Parathyroid adenoma (tissue), 2 donors: Measurements from ENCODE around the gene TEX19.
"Not testable (repeated sequence)": the region's sequence is repeated elsewhere in the genome, so short reads cannot be mapped to it uniquely, and the experiment has no call there.

Experiments
- H2AFZ ChIP-seq: fragments of 300-600 bp; sonication (generic); one replicate; pipeline ENCODE4 v1.7.0; 2017; ENCODE audit warnings: antibody characterized with exemption, mild to moderate bottlenecking
- H3K27ac ChIP-seq: fragments of 300-600 bp; sonication (generic); one replicate; pipeline ENCODE4 v1.7.0; 2017
- H3K27me3 ChIP-seq: fragments of 300-600 bp; sonication (generic); one replicate; pipeline ENCODE4 v1.7.0; 2017; ENCODE audit warnings: low read length; ENCODE audit not compliant: control insufficient read depth, insufficient read depth
- H3K36me3 ChIP-seq: fragments of 300-600 bp; sonication (generic); one replicate; pipeline ENCODE4 v1.7.0; 2017; ENCODE audit warnings: low read length; ENCODE audit not compliant: control insufficient read depth, insufficient read depth
- H3K4me1 ChIP-seq: fragments of 300-600 bp; sonication (generic); one replicate; pipeline ENCODE4 v1.7.0; 2017; ENCODE audit warnings: control low read depth
- H3K4me2 ChIP-seq: fragments of 300-600 bp; sonication (generic); one replicate; pipeline ENCODE4 v1.7.0; 2017; ENCODE audit warnings: low read length
- H3K4me3 ChIP-seq: fragments of 300-600 bp; sonication (generic); one replicate; pipeline ENCODE4 v1.7.0; 2017; ENCODE audit warnings: low read depth, low read length
- H3K79me2 ChIP-seq: fragments of 300-600 bp; sonication (generic); one replicate; pipeline ENCODE4 v1.7.0; 2017; ENCODE audit warnings: control low read depth
- H3K9ac ChIP-seq: fragments of 300-600 bp; sonication (generic); one replicate; pipeline ENCODE4 v1.7.0; 2017; ENCODE audit warnings: mild to moderate bottlenecking
- H3K9me3 ChIP-seq: fragments of 300-600 bp; sonication (generic); one replicate; pipeline ENCODE4 v1.7.0; 2017; ENCODE audit warnings: low read length; ENCODE audit not compliant: control insufficient read depth
- CTCF ChIP-seq: fragments of 300-600 bp; sonication (generic); IDR thresholded peaks from one replicate; pipeline ENCODE4 v1.7.0; 2017; ENCODE audit warnings: antibody characterized with exemption, mild to moderate bottlenecking
- donor health status: primary hyperparathyroidism.

TEX19 gene

DNA sequence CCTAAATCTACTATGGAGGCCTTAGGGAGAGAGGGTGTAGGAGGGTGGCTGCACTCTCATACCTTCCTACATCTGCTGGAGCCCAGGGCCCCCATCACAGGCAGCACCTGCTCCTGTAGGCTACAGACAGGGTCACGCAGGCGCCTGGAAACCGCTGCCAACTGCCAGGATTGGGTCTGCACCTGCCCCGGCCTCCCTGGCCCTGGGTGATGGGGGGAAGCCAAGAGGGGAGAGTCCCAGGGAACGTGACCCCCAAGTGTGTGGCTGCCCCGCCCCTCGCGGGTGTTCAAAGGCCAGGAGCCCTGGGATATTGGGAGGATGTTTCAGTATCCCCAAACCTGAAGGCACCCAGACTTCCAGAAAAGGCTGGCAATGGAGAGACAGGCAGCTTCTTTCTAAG, 5.6 kb upstream of the TEX19 start:
- H2AFZ ChIP-seq, result no peak overlapping the region
- TF ChIP-seq CTCF, result no peak
- no peak overlapping the region for H3K9ac ChIP-seq
- H3K4me1 ChIP-seq, result no peaks in the 10 kb centered on the region
- no peaks in the 10 kb centered on the region for H3K36me3 ChIP-seq
- H3K4me3 ChIP-seq, result no peak overlapping the region
- H3K27ac ChIP-seq, result no peak overlapping the region
- H3K79me2 ChIP-seq, result no peaks in the 10 kb centered on the region
- no peaks in the 10 kb centered on the region for H3K27me3 ChIP-seq
- no peak overlapping the region for H3K4me2 ChIP-seq
- H3K9me3 ChIP-seq, result no peaks in the 10 kb centered on the region

GRCh38 chr17:82354804-82355308, 4.2 kb upstream of the TEX19 start:
- Histone ChIP-seq H3K9me3 (no peaks in the 10 kb centered on the region), H3K27ac (no peak overlapping the region), H2AFZ (no peak overlapping the region), H3K36me3 (no peaks in the 10 kb centered on the region), H3K4me2 (no peak overlapping the region), H3K4me1 (no peaks in the 10 kb centered on the region), H3K4me3 (no peak overlapping the region), H3K27me3 (no peaks in the 10 kb centered on the region), H3K79me2 (no peaks in the 10 kb centered on the region), H3K9ac (no peak overlapping the region)
- TF ChIP-seq CTCF, result no peak

DNA sequence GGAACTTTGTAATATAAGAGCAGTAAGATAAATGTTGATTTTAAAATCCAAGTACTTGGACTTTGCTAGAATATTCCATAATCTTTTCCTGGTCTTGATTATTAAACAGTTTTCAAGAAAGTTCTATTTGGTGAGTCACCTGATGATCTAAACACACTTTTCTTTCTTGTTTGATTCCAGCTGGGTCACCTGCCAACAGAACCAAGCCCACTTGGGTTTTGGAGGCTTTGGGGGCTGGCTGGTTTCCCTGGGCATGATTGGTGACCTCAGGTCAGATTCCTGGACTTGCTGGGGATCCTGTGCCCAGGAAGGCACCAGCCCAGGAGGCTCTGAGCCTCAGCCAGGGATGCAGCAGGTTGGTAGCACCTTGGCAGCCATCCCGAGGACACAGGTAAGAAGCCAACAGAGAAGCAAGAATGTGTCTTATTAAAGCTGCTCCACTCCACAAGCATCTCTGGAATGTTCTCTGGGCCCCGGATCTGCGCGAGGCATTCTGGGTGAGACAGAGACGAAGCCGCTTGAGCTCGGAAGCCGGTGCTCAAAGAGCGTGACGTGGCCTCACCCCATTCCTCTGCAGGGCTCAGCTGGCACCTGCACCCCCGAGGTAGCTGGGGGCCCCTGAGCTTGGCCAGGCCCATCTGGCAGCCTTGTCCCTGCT, 3.1 kb upstream of the TEX19 start:
- TF ChIP-seq CTCF, result no peak
- Histone ChIP-seq H2AFZ (no peak overlapping the region), H3K27me3 (no peaks in the 10 kb centered on the region), H3K79me2 (no peaks in the 10 kb centered on the region), H3K27ac (no peak overlapping the region), H3K9me3 (no peaks in the 10 kb centered on the region), H3K36me3 (no peaks in the 10 kb centered on the region), H3K4me1 (no peaks in the 10 kb centered on the region), H3K9ac (no peak overlapping the region), H3K4me2 (no peak overlapping the region), H3K4me3 (no peak overlapping the region)

DNA sequence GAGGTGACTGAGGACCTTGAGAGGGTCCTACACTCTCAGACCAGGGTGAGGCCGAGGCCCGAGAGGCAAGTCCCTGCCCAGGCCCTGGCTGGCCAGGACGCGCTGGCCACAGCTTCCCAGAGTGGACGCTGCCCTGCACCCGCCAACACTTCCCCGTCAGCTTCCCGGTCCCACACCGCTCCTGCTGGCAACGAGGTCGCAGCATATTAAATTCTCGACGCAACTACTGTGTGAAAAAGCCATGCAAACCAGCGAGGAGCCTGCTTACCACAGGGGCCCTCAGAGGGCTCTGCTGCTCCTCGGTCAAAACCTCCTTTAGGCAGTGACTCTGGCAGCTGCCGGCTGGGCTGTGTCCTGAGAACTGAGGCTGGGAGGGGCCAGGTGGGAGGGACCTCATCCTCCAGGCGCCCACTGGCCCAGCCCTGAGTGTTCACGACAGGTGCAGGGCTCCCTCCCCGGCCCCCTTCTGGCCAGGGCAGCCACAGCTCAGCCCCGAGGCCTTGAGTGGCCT, 2.1 kb upstream of the TEX19 start:
- Histone ChIP-seq H3K4me2 (no peak overlapping the region), H3K27me3 (no peaks in the 10 kb centered on the region), H3K4me3 (no peak overlapping the region), H3K9me3 (no peaks in the 10 kb centered on the region), H3K9ac (no peak overlapping the region), H3K4me1 (no peaks in the 10 kb centered on the region), H3K79me2 (no peaks in the 10 kb centered on the region), H2AFZ (no peak overlapping the region), H3K36me3 (no peaks in the 10 kb centered on the region), H3K27ac (no peak overlapping the region)
- TF ChIP-seq CTCF, result no peak

DNA sequence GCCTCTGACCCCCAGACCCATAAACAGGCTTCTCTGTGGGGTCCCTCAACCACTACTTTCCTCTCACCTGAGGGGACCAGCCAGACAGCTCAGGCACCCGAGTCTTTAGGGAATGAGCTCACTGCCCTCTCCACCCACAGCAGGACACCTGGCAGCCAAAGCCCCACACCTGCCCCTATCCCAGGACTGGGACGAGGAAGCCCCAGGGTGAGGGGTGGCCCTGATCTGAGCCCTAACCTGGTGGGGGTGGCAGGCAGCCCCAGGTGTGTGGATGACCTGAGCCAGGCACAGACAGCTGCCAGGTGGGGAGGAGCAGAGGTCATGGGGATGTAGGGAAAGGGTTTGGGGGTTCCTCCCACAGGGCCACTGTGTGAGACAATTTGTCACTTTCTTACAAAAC, 1.7 kb upstream of the TEX19 start:
- no peak overlapping the region for H3K4me2 ChIP-seq
- H3K9me3 ChIP-seq, result no peaks in the 10 kb centered on the region
- TF ChIP-seq CTCF, result no peak
- no peak overlapping the region for H3K4me3 ChIP-seq
- no peak overlapping the region for H2AFZ ChIP-seq
- no peaks in the 10 kb centered on the region for H3K4me1 ChIP-seq
- no peaks in the 10 kb centered on the region for H3K36me3 ChIP-seq
- H3K79me2 ChIP-seq, result no peaks in the 10 kb centered on the region
- no peak overlapping the region for H3K9ac ChIP-seq
- no peaks in the 10 kb centered on the region for H3K27me3 ChIP-seq
- H3K27ac ChIP-seq, result no peak overlapping the region

DNA sequence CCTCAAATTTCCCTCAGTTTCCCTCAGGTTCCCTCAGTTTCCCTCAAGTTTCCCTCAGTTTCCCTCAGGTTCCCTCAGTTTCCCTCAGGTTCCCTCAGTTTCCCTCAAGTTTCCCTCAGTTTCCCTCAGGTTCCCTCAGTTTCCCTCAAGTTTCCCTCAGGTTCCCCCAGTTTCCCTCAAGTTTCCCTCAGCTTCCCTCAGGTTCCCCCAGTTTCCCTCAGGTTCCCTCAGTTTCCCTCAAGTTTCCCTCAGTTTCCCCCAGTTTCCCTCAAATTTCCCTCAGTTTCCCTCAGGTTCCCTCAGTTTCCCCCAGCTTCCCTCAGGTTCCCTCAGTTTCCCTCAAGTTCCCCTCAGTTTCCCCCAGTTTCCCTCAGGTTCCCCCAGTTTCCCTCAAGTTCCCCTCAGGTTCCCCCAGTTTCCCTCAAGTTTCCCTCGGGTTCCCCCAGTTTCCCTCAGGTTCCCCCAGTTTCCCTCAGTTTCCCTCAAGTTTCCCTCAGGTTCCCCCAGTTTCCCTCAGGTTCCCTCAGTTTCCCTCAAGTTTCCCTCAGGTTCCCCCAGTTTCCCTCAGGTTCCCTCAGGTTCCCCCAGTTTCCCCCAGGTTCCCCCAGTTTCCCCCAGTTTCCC, 516 bp downstream of the TEX19 start:
- not testable (repeated sequence) for H3K9ac ChIP-seq, H3K27ac ChIP-seq, H3K4me2 ChIP-seq, H3K4me3 ChIP-seq, H3K27me3 ChIP-seq, H3K9me3 ChIP-seq, H3K4me1 ChIP-seq, H2AFZ ChIP-seq, H3K79me2 ChIP-seq, H3K36me3 ChIP-seq
